Nephron progenitor cell (in vitro differentiated cells): ENCODE measurements around the gene CFAP57.

ENCODE experiments used
- DNase-seq: peaks from one replicate; pipeline ENCODE4 v3.0.0; 2021
- H3K27ac Mint-ChIP-seq: 2 replicates; pipeline ENCODE4 v1.8.0; 2021; ENCODE audit warnings: mild to moderate bottlenecking, moderate library complexity, mixed read lengths
- H3K27me3 Mint-ChIP-seq: 2 replicates; pipeline ENCODE4 v1.8.0; 2021; ENCODE audit warnings: mild to moderate bottlenecking, low read depth, mixed read lengths; ENCODE audit not compliant: poor library complexity
- H3K36me3 Mint-ChIP-seq: 2 replicates; pipeline ENCODE4 v1.8.0; 2021; ENCODE audit warnings: low read depth, mixed read lengths
- H3K4me1 Mint-ChIP-seq: 2 replicates; pipeline ENCODE4 v1.8.0; 2021; ENCODE audit warnings: mixed read lengths
- H3K4me3 Mint-ChIP-seq: 2 replicates; pipeline ENCODE4 v1.8.0; 2021; ENCODE audit warnings: mild to moderate bottlenecking, moderate library complexity, mixed read lengths
- H3K9me3 Mint-ChIP-seq: 2 replicates; pipeline ENCODE4 v1.8.0; 2021; ENCODE audit warnings: mild to moderate bottlenecking, moderate library complexity, mixed read lengths
- TF ChIP-seq, protein P1 (sequence below): fragments of 200-600 bp; sonication (generic); IDR thresholded peaks from 2 replicates; pipeline ENCODE4 v1.5.0; 2021; ENCODE audit warnings: antibody characterized with exemption

CFAP57 gene

DNA sequence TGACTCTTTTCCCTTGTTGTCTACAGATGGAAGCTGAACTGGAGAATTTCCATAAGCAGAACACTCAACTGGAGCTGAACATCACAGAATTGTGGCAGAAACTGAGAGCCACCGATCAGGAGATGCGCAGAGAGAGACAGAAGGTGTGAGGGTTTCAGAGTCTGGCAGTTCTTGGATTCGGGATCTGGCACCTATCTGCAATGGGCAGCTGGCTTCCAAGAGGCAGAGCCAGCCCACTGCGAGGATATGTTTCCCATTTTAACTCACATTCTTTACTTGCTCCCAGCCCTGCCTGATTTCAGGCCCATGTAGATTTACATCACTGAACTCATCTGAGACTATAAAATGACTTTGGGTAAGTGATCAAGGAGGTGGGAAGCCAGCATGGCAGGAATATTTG, 60.4 kb downstream of the CFAP57 start:
- no peak overlapping the region for H3K4me3 Mint-ChIP-seq
- H3K36me3 Mint-ChIP-seq: no peaks in the 10 kb centered on the region
- TF ChIP-seq, protein P1, sequence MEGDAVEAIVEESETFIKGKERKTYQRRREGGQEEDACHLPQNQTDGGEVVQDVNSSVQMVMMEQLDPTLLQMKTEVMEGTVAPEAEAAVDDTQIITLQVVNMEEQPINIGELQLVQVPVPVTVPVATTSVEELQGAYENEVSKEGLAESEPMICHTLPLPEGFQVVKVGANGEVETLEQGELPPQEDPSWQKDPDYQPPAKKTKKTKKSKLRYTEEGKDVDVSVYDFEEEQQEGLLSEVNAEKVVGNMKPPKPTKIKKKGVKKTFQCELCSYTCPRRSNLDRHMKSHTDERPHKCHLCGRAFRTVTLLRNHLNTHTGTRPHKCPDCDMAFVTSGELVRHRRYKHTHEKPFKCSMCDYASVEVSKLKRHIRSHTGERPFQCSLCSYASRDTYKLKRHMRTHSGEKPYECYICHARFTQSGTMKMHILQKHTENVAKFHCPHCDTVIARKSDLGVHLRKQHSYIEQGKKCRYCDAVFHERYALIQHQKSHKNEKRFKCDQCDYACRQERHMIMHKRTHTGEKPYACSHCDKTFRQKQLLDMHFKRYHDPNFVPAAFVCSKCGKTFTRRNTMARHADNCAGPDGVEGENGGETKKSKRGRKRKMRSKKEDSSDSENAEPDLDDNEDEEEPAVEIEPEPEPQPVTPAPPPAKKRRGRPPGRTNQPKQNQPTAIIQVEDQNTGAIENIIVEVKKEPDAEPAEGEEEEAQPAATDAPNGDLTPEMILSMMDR: no peak
- H3K9me3 Mint-ChIP-seq: no peaks in the 10 kb centered on the region
- peaks cover 9% of the 10 kb centered on the region for H3K4me1 Mint-ChIP-seq
- DNase-seq: no peak
- H3K27me3 Mint-ChIP-seq: peaks cover 18% of the 10 kb centered on the region
- H3K27ac Mint-ChIP-seq: no peak overlapping the region

DNA sequence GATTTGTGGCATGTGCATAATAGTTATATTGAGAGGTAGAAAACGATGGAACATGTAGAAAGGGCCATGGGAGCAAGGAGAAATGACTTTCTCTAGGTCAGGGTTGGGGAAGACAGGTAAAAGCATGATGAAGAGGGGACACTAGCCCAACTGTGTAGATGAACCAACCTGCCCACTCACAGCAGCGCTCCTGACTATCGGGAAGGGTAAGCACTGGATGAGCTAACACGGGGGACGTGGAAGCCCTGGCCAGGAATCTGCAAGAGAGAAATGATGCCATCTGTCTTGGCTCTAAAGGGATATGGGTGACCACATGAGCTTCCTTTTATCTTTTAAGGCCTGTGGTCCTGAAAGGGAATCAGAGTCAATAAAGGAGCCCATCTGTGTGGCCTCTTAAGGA, 61.5 kb downstream of the CFAP57 start:
- DNase-seq: no peak
- H3K4me3 Mint-ChIP-seq: no peak overlapping the region
- peaks cover 4% of the 10 kb centered on the region for H3K4me1 Mint-ChIP-seq
- H3K9me3 Mint-ChIP-seq: no peaks in the 10 kb centered on the region
- TF ChIP-seq, protein P1: no peak
- peaks cover 18% of the 10 kb centered on the region for H3K27me3 Mint-ChIP-seq
- no peak overlapping the region for H3K27ac Mint-ChIP-seq
- H3K36me3 Mint-ChIP-seq: no peaks in the 10 kb centered on the region

GRCh38 chr1:43234267-43234666, 62.1 kb downstream of the CFAP57 start:
- TF ChIP-seq, protein P1: no peak
- Mint-ChIP-seq H3K9me3 (no peaks in the 10 kb centered on the region), H3K4me3 (no peak overlapping the region), H3K4me1 (peaks cover 4% of the 10 kb centered on the region), H3K36me3 (no peaks in the 10 kb centered on the region), H3K27me3 (peaks cover 23% of the 10 kb centered on the region), H3K27ac (no peak overlapping the region)
- no peak for DNase-seq

DNA sequence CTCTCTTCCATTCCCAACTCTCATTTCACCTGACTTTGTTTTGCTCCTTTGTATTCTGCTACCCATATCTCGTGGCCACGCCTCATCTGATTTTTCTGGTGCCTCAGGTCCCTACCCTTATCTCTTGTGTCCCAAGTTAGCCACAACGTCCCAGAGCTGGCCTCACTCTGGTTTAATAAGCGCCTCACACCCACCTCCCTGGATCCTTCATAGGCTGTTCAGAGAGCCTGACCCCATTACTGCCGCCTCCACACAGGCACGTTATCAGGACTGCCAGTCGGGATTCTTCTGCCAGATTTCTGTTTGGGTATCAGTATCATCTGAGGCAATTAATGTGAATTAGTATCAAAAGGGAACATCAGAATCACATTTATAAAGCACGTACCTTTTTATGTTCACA, 62.9 kb downstream of the CFAP57 start:
- Mint-ChIP-seq H3K9me3 (no peaks in the 10 kb centered on the region), H3K27me3 (peaks cover 25% of the 10 kb centered on the region), H3K4me3 (no peak overlapping the region), H3K36me3 (no peaks in the 10 kb centered on the region), H3K27ac (no peak overlapping the region), H3K4me1 (peaks cover 4% of the 10 kb centered on the region)
- TF ChIP-seq, protein P1: no peak
- no peak for DNase-seq

GRCh38 chr1:43235451-43236121, 63.5 kb downstream of the CFAP57 start:
- peaks cover 4% of the 10 kb centered on the region for H3K4me1 Mint-ChIP-seq
- no peak overlapping the region for H3K4me3 Mint-ChIP-seq
- peaks cover 29% of the 10 kb centered on the region for H3K27me3 Mint-ChIP-seq
- no peaks in the 10 kb centered on the region for H3K9me3 Mint-ChIP-seq
- DNase-seq: no peak
- TF ChIP-seq, protein P1: no peak
- no peaks in the 10 kb centered on the region for H3K36me3 Mint-ChIP-seq
- H3K27ac Mint-ChIP-seq: no peak overlapping the region

GRCh38 chr1:43237121-43237520, 65.0 kb downstream of the CFAP57 start:
- TF ChIP-seq, protein P1: no peak
- no peaks in the 10 kb centered on the region for H3K9me3 Mint-ChIP-seq
- H3K27ac Mint-ChIP-seq: no peak overlapping the region
- H3K4me3 Mint-ChIP-seq: no peak overlapping the region
- H3K27me3 Mint-ChIP-seq: peaks cover 31% of the 10 kb centered on the region
- H3K4me1 Mint-ChIP-seq: peaks cover 4% of the 10 kb centered on the region
- no peak for DNase-seq
- no peaks in the 10 kb centered on the region for H3K36me3 Mint-ChIP-seq
